ENCODE results near the gene LTBP1.

DNA sequence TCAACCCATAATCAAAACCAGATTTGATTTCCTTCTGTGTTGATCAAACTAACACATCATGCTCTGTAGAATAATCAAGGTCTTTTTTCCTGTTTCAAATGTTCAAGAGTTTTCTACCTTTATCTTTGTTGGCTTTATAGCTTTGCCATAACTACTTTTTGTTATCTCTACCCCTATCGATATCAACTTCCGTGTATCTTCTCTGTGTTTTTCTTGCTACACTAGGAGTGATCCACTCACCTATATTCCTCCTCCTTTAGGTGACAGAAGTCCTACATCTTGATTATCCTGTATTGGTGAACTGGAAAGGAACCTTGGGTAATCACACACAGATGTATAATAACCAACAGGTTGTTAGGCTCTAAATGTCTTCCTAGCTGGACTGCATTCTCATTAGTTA, 85.5 kb downstream of the LTBP1 start:
- TF ChIP-seq, protein P1, sequence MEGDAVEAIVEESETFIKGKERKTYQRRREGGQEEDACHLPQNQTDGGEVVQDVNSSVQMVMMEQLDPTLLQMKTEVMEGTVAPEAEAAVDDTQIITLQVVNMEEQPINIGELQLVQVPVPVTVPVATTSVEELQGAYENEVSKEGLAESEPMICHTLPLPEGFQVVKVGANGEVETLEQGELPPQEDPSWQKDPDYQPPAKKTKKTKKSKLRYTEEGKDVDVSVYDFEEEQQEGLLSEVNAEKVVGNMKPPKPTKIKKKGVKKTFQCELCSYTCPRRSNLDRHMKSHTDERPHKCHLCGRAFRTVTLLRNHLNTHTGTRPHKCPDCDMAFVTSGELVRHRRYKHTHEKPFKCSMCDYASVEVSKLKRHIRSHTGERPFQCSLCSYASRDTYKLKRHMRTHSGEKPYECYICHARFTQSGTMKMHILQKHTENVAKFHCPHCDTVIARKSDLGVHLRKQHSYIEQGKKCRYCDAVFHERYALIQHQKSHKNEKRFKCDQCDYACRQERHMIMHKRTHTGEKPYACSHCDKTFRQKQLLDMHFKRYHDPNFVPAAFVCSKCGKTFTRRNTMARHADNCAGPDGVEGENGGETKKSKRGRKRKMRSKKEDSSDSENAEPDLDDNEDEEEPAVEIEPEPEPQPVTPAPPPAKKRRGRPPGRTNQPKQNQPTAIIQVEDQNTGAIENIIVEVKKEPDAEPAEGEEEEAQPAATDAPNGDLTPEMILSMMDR (conservative IDR thresholded peaks at IDR 0.05 in 1 of 2, IDR thresholded peaks at IDR 0.05 in 1 of 2; ENCODE audit: extremely low read depth in 1 of 2, insufficient read depth in 1 of 2, low read depth in 1 of 2, low read length in 2 of 2), result no peak
- no peak for TF ChIP-seq EZH2 (IDR thresholded peaks at IDR 0.05; ENCODE audit: borderline replicate concordance, low read length)
